Activated CD8-positive, alpha-beta T cell treated with anti-CD3 and anti-CD28 coated beads for 36 hours (primary cell): ENCODE results near the gene SH3BP2. TPM values are rescaled to one million over a fixed set of nuclear protein-coding genes. Genes with fewer than 3 reads are reported as not detected.
A peak's percentile ranks its signal among the peaks of the same experiment; 100 is the strongest.

Experiments
- ATAC-seq: fragments of 200-7000 bp; cut with Tn5 transposase; one replicate; pipeline ENCODE4 v1.10.0; 2021; ENCODE audit warnings: mild to moderate bottlenecking, moderate library complexity
- CTCF ChIA-PET: fragments of 350-600 bp; sonication (Branson Sonifier 250); formaldehyde crosslinking; loops from one replicate; lab custom pipeline; 2021; ENCODE audit warnings: antibody characterized with exemption; lab: Charles Lee
- POLR2A ChIA-PET: fragments of 350-600 bp; sonication (Branson Sonifier 250); formaldehyde crosslinking; loops from one replicate; lab custom pipeline; 2021; ENCODE audit warnings: antibody characterized with exemption; lab: Charles Lee
- DNase-seq: peaks from one replicate; pipeline ENCODE4 v3.0.0-alpha.2; 2020
- H3K27ac Mint-ChIP-seq: one replicate; pipeline ENCODE4 v1.8.0; 2021; ENCODE audit warnings: mild to moderate bottlenecking, mixed read lengths
- H3K27me3 Mint-ChIP-seq: one replicate; pipeline ENCODE4 v1.8.0; 2021; ENCODE audit warnings: mixed read lengths
- H3K36me3 Mint-ChIP-seq: one replicate; pipeline ENCODE4 v1.8.0; 2021; ENCODE audit warnings: low read depth, mixed read lengths
- H3K4me1 Mint-ChIP-seq: one replicate; pipeline ENCODE4 v1.8.0; 2021; ENCODE audit warnings: low read depth, mixed read lengths
- H3K4me3 Mint-ChIP-seq: one replicate; pipeline ENCODE4 v1.8.0; 2021; ENCODE audit warnings: mild to moderate bottlenecking, moderate library complexity, mixed read lengths
- H3K9me3 Mint-ChIP-seq: one replicate; pipeline ENCODE4 v1.8.0; 2021; ENCODE audit warnings: mixed read lengths
- CTCF ChIP-seq: fragments of 200-600 bp; IDR thresholded peaks from one replicate; pipeline ENCODE4 v1.8.0; 2022; ENCODE audit warnings: antibody characterized with exemption, mild to moderate bottlenecking
- intact Hi-C: fragments of 100-400 bp; cut with micrococcal nuclease; formaldehyde crosslinking; loops from one replicate; pipeline ENCODE4 v1.10.0; 2022
- total RNA-seq, 2 experiments: library from RNA; stranded (reverse); gene quantifications; one replicate each; pipeline ENCODE4 v1.2.3, GENCODE V29; 2021

Gene SH3BP2
- total RNA-seq, 2 experiments from 2014 or later = 54.8 to 59.0 TPM

- H3K9me3 Mint-ChIP-seq = no peaks in the 10 kb centered on the region
- no peak overlapping the region for H3K4me3 Mint-ChIP-seq
- H3K27me3 Mint-ChIP-seq = no peaks in the 10 kb centered on the region
- H3K27ac Mint-ChIP-seq = no peak overlapping the region
- DNase-seq (peak; percentile 0), ATAC-seq (no peak)
- CTCF ChIA-PET = interaction anchor here (1.4 kb wide), 1 partner anchor 71 kb away, joined by 4 read pairs; no protein-coding TSS in a partner anchor
- peaks cover 19% of the 10 kb centered on the region for H3K36me3 Mint-ChIP-seq
- no peak for TF ChIP-seq CTCF
- POLR2A ChIA-PET = interaction anchor here (0.9 to 1.6 kb wide), 4 partner anchors 9 to 29 kb away, joined by 3 to 10 read pairs (median 3); no protein-coding TSS in a partner anchor
- intact Hi-C loops = no loop called here
- peaks cover 39% of the 10 kb centered on the region for H3K4me1 Mint-ChIP-seq
Measured at GRCh38 chr4:2833671-2834000, 40.8 kb downstream of the SH3BP2 start.

- TF ChIP-seq CTCF = no peak
- intact Hi-C loops = no loop called here
- DNase-seq (peak; percentile 2), ATAC-seq (no peak)
- Mint-ChIP-seq H3K4me3 (no peak overlapping the region), H3K4me1 (peaks cover 44% of the 10 kb centered on the region), H3K27me3 (no peaks in the 10 kb centered on the region), H3K9me3 (no peaks in the 10 kb centered on the region), H3K27ac (peak overlapping the region; percentile 80), H3K36me3 (peaks cover 19% of the 10 kb centered on the region)
- POLR2A ChIA-PET = interaction anchor here (0.9 to 2.6 kb wide), 5 partner anchors 9 to 28 kb away, joined by 3 to 10 read pairs (median 3); no protein-coding TSS in a partner anchor
- CTCF ChIA-PET = interaction anchor here (0.9 to 1.4 kb wide), 2 partner anchors 23 to 71 kb away, joined by 3 to 4 read pairs; no protein-coding TSS in a partner anchor
Measured at GRCh38 chr4:2834001-2834921, 41.4 kb downstream of the SH3BP2 start.

GRCh38 chr4:2835978-2836377, 43.1 kb downstream of the SH3BP2 start:
- peaks cover 20% of the 10 kb centered on the region for H3K36me3 Mint-ChIP-seq
- peaks cover 3% of the 10 kb centered on the region for H3K9me3 Mint-ChIP-seq
- no peak overlapping the region for H3K4me3 Mint-ChIP-seq
- CTCF ChIA-PET = no interaction called here
- peaks cover 46% of the 10 kb centered on the region for H3K4me1 Mint-ChIP-seq
- intact Hi-C loops = no loop called here
- DNase-seq = no peak
- H3K27me3 Mint-ChIP-seq = no peaks in the 10 kb centered on the region
- TF ChIP-seq CTCF = no peak
- no peak for ATAC-seq
- peak overlapping the region; percentile 97 for H3K27ac Mint-ChIP-seq
- POLR2A ChIA-PET = interaction anchor here (0.7 to 2.6 kb wide), 4 partner anchors 9 to 23 kb away, joined by 3 to 10 read pairs (median 4); no protein-coding TSS in a partner anchor

GRCh38 chr4:2836391-2836859, 43.5 kb downstream of the SH3BP2 start:
- Mint-ChIP-seq H3K4me1 (peaks cover 46% of the 10 kb centered on the region), H3K36me3 (peaks cover 21% of the 10 kb centered on the region), H3K27me3 (no peaks in the 10 kb centered on the region), H3K9me3 (peaks cover 3% of the 10 kb centered on the region), H3K4me3 (no peak overlapping the region), H3K27ac (peak overlapping the region; percentile 97)
- intact Hi-C loops = no loop called here
- ATAC-seq (no peak), DNase-seq (no peak)
- TF ChIP-seq CTCF = no peak
- CTCF ChIA-PET = no interaction called here
- POLR2A ChIA-PET = interaction anchor here (1.0 to 2.6 kb wide), 4 partner anchors 9 to 100 kb away, joined by 4 to 10 read pairs (median 7); no protein-coding TSS in a partner anchor
